NCI-H82 treated with DMSO at 0.1 percent for 48 hours (cell line): ENCODE measurements around the gene CALR.
A peak's percentile ranks its signal among the peaks of the same experiment; 100 is the strongest.
"Not testable (repeated sequence)": the region's sequence is repeated elsewhere in the genome, so short reads cannot be mapped to it uniquely, and the experiment has no call there.

ENCODE experiments used
- DNase-seq: peaks from one replicate; lab custom pipeline; 2025; ENCODE audit not compliant: unreplicated experiment; lab: John Stamatoyannopoulos, UW

CALR gene

DNA sequence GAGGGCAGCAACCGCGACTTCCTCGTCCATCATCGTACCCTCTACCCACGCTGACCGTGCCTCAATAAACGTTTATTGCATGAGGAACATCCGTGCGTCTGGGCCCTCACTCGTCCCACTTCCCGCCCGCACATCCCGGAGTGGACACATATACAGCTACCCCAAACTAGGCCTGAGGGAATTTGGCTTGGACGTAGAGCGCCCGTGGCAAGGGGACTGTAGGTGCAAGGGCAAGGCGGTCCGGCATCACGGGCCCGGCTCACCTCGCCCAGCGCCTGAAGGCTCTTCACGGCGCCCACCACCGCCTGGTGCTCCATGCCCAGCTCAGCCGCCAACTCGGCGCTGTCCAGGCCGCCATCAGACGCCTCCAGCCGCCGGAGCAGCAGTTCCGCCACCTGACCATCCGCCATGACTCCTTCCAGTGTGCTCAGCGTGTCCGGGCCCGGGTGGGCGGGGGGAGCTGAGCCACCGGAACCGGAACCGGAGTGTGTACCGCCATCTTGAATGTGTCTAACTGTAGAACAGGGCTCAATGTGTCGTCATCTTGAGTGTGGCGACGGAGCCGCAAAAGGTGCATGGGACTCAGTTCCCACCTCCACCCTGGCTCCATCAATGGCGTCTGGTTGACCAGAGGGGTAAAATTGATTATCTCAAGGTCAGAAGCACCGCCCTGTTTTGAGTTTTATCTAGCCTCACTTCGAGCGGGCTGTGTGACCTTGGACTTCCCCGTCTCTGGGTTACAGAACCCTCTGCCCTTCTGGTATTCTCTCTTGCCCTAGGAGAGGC, 4.9 kb upstream of the CALR start, which contains the start of gene FARSA:
Gene FARSA, minus strand, starts transcription at position 425 of the 786 bp plus-strand sequence. Its CDS starts 15 bp downstream, at position 410.
- peak; percentile 86 for DNase-seq

DNA sequence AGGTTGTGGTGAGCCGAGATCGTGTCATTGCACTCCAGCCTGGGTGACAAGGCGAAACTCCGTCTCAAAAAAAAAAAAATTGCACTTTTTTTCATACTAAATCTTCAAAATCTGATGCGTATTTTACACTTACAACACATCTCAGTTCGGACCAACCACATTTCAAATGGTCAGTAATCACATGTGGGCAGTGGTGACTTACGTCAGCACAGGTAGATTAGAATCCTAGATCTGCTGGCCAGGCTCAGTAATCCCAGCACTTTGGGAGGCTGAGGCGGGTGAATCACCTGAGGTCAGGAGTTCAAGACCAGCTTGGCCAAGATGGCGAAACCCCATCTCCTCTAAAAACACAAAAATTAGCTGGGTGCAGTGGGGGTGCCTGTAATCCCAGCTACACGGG, 3.3 kb upstream of the CALR start:
- no peak for DNase-seq

DNA sequence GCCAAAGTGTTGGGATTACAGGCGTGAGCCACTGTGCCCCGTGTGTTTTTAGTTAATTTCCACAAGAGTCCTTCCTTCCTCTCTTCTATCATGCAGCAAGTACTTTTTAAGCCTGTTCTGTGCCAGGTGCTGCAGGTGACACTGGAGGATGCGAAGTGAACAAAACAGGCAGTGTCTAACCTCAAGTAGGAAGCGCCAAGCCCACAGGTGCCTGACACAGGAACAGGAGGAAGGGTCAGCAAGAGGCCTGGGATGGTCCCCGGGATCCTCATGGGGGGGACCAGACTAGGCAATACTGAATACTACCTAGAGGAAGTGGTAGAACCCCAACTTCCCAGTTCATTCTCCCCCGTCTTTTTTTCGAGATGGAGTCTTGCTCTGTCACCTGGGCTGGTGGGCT, 1.8 kb upstream of the CALR start:
- no peak for DNase-seq

DNA sequence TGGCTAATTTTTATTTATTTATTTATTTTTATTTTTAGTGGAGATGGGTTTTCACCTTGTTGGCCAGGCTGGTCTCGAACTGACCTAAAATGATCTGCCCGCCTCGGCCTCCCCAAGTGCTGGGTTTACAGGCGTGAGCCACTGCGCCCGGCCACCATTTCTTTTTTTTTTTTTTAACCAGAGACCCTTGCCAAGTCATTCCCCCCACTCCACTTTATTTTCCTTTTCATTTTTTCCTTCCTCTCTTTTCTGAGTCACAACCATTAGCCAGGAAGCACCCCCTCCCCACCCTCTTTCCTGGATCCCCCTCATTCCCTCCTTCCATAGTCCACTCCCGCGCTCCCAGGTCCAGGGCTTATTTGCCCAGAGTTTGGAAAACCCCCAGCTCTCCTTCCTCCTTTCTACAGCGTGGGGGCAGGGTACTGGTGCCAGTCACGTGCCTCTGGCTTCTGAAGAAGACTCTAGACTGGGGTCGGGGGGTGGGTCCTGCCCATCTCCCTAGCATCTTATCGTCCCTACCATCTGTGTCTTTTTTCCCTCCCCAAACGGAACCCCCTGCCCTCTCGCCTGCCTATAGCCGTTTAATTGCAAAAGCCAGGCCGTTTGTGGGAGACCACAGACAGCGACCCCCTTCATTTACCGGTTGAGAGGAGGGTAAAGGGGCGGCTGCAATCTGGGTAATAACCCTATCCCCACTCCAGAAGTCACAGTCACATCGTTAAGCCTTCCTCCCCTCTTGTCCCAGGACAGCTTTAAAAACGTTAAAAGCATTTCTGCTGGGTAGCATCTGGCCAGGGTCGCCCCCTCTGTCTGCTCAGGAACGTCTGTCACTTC, 1.1 kb upstream of the CALR start:
- DNase-seq, result peak; percentile 93

DNA sequence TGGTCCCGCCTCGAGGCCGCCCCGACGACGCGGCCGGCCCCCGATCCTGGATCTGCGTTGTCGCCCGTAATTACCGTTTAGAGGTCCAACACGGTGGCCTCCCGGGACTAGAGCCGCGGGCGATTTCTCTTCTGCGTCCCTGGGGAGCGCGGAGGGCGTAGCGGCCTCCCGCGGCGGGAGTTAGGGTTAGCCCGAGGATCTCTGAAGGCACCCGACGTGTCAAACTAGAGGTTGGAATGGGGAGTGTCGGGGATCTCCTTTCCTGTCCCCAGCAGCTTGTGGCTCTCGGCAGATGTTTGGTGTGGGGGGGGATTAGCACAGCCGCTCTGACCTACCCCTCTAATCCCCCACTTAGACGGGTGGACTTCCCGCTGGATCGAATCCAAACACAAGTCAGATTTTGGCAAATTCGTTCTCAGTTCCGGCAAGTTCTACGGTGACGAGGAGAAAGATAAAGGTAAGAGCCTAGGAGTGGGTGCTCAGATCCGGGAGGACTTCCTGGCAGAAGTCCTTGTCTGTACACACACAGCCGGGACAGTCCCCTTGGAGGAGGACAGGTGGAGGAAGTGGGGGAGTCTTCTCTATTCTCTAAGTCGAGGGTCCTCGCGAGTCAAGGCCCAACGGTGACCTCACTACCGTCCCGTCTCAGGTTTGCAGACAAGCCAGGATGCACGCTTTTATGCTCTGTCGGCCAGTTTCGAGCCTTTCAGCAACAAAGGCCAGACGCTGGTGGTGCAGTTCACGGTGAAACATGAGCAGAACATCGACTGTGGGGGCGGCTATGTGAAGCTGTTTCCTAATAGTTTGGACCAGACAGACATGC, 581 bp downstream of the CALR start:
- DNase-seq, result peak; percentile 58

DNA sequence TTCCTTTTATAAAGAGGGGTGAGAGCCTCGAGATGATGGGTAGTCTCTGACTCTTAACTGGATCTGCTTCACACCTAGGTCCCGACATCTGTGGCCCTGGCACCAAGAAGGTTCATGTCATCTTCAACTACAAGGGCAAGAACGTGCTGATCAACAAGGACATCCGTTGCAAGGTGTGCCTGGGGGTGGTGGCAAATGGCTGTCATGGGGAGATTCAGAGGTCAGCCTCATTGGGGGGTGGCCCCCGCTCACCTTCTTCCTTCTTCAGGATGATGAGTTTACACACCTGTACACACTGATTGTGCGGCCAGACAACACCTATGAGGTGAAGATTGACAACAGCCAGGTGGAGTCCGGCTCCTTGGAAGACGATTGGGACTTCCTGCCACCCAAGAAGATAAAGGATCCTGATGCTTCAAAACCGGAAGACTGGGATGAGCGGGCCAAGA, 1.6 kb downstream of the CALR start:
- no peak for DNase-seq

DNA sequence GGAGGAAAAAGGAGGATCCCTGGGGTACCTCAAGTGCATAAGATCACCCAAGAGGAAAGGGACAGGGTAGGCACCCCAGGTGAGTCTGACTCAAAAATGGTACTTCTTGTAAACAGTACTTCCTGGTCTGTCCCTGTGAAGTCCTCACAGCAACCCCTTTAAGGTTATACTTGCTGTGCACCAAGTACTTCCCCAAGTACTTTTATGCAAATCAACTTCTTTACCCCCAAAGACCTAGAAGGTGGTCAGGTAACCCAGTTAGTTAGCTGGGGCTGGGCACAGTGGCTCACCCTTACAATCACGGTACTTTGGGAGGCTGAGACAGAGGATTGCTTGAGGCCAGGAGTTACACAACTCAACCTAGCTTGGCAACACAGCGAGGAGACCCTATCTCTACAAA, 2.5 kb downstream of the CALR start:
- no peak for DNase-seq

DNA sequence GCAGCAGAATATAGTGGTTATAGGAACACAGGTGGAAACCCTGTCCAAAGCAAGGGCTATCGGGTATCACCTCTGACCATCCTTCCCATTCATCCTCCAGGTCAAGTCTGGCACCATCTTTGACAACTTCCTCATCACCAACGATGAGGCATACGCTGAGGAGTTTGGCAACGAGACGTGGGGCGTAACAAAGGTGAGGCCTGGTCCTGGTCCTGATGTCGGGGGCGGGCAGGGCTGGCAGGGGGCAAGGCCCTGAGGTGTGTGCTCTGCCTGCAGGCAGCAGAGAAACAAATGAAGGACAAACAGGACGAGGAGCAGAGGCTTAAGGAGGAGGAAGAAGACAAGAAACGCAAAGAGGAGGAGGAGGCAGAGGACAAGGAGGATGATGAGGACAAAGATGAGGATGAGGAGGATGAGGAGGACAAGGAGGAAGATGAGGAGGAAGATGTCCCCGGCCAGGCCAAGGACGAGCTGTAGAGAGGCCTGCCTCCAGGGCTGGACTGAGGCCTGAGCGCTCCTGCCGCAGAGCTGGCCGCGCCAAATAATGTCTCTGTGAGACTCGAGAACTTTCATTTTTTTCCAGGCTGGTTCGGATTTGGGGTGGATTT, 5.1 kb downstream of the CALR start:
- DNase-seq, result no peak

DNA sequence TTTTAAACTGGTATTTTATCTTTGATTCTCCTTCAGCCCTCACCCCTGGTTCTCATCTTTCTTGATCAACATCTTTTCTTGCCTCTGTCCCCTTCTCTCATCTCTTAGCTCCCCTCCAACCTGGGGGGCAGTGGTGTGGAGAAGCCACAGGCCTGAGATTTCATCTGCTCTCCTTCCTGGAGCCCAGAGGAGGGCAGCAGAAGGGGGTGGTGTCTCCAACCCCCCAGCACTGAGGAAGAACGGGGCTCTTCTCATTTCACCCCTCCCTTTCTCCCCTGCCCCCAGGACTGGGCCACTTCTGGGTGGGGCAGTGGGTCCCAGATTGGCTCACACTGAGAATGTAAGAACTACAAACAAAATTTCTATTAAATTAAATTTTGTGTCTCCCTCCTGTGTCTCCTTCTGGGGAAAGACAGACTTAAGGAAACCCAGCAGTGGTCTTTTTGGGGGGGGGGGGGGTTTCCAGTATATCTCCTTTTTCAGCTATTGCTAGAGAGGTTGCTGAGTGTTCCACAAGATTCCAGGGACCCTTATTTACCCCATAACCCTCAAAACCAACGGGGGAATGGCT, 5.8 kb downstream of the CALR start:
- no peak for DNase-seq

DNA sequence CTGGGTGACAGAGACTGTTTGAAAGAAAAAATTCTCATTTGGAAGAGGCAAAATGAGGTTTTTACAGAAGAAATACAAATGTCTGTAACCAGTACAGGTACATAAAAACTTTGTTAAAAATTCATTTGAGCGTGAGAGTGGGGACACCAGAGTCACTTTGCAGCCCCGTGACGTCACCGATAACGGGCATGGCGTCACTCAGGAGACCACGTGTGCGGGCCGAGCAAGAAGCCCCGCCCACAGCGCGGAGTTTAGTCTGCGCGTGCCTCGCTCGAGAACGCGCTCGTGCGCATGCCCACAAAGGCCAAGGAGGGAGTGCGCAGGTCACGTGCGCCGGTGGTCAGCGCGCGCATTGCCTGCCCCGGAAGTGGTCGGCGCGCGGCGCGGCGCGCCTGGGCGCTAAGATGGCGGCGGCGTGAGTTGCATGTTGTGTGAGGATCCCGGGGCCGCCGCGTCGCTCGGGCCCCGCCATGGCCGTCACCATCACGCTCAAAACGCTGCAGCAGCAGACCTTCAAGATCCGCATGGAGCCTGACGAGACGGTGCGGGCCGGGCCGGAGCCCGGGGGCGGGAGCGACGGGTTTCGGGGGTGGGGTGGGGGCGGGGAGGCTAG, 7.2 kb downstream of the CALR start, which contains the start of gene RAD23A:
Gene RAD23A, plus strand, starts transcription at position 384 of the 613 bp plus-strand sequence. Its CDS starts 87 bp downstream, at position 471.
- DNase-seq, result peak; percentile 94

DNA sequence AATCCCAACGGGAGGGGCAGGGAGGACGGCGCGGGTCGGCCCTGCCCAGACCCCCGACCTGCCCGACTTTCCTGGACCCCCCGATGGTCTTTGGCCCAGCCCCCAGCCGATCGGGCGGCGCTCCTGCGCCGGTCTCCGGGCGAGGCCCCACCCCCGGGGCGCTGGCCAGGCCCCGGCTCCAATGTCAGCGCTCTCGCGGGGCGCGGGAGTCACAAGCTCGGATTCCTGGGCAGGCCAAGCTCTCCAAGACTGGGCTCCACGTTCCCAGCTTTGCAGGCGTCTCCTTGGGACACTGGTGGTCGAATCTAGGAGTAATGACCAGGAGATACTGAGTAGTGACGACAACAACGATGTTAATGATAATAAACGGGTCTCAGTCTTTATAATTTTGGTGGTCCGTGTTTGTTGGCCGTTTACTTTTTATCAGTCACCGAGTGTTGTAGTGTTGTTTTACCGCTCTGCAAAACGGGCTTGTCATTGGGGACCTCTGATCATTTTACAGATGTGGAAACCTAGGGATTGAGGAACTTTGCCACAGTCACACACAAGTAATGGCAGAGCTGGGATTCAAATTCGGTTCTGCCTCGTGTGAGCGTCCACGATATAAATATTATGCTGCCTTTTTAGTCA, 7.8 kb downstream of the CALR start:
- no peak for DNase-seq

DNA sequence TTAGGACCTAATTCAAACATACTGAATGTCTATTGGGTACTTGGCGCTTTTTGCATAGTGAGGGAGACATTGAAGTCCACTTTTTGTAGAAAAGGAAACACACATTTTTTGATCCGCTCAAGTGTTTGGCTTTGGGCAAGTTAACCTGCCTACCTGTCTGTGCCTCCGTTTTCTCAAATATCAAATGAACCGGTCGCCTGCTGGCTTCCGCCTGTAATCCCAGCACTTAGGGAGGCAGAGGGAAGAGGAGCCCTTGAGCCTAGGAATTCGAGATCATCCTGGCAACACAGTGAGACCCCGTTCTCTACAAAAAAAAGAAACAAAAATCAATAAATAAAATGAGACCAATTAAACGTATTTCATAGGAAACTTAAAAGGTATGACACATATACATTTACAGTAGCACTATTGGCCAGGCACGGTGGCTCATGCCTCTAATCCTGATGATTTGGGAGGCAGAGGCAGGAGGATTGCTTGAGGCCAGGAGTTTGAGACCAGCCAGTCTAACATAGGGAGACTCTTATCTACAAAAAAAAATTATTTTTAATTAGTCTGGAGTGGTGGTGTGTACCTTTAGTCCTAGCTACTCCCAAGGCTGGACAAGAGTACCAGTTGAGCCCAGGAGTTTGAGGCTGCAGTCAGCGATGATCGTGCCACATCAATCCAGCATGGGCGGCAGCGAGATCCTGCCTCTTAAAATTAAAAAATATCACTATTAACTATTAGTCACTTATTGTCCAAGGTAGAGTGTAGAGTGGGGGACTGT, 8.5 kb downstream of the CALR start:
- DNase-seq, result no peak

DNA sequence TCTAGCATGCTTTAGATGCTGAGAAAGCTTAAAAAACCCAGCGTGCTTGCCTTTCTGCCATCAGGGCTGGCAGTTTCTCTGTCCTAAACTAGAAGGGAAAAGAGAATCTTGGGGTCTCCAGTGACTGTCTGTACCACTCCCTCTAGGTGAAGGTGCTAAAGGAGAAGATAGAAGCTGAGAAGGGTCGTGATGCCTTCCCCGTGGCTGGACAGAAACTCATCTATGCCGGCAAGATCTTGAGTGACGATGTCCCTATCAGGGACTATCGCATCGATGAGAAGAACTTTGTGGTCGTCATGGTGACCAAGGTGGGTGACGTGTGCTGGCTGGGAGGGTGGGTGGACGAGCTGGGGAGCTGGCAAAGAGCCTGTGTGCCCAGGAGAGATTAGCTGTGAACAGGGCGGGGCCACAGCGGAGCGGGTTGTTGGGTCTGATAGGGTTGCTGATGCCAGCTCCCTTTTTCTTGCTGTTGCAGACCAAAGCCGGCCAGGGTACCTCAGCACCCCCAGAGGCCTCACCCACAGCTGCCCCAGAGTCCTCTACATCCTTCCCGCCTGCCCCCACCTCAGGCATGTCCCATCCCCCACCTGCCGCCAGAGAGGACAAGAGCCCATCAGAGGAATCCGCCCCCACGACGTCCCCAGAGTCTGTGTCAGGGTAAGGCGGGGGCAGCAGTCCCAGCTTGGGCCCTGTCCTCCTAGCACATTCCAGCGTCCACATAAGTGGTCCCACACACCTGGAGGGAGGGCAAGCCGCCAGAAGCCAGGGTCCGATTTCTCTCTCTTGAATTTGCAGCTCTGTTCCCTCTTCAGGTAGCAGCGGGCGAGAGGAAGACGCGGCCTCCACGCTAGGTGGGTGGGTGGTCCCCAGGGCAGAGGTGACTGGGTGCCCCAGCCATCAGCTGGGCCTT, 9.5 kb downstream of the CALR start:
- no peak for DNase-seq

DNA sequence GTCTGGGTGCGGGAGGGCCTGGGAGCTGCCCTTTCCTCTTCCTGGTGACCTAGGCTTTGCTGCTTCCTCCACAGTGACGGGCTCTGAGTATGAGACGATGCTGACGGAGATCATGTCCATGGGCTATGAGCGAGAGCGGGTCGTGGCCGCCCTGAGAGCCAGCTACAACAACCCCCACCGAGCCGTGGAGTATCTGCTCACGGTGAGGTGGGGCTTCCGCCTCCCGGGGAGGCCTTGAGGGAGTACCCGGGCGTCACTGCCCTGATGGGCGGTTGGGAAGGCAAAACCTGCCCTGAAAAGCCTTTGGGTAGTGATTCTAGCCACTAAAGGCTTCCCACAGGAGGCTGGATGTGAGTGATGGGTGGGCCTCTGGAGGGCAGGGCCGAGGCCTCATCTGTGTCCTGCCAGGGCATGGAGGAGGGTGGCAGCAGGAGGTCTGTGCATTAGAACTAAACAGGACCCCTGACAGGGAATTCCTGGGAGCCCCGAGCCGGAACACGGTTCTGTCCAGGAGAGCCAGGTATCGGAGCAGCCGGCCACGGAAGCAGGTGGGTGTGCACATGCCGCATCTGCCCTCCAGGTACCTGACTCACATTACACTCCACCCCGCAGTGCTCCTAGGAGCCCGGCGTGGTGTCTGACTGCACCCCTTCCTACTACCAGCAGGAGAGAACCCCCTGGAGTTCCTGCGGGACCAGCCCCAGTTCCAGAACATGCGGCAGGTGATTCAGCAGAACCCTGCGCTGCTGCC, 10.4 kb downstream of the CALR start:
- DNase-seq, result no peak

DNA sequence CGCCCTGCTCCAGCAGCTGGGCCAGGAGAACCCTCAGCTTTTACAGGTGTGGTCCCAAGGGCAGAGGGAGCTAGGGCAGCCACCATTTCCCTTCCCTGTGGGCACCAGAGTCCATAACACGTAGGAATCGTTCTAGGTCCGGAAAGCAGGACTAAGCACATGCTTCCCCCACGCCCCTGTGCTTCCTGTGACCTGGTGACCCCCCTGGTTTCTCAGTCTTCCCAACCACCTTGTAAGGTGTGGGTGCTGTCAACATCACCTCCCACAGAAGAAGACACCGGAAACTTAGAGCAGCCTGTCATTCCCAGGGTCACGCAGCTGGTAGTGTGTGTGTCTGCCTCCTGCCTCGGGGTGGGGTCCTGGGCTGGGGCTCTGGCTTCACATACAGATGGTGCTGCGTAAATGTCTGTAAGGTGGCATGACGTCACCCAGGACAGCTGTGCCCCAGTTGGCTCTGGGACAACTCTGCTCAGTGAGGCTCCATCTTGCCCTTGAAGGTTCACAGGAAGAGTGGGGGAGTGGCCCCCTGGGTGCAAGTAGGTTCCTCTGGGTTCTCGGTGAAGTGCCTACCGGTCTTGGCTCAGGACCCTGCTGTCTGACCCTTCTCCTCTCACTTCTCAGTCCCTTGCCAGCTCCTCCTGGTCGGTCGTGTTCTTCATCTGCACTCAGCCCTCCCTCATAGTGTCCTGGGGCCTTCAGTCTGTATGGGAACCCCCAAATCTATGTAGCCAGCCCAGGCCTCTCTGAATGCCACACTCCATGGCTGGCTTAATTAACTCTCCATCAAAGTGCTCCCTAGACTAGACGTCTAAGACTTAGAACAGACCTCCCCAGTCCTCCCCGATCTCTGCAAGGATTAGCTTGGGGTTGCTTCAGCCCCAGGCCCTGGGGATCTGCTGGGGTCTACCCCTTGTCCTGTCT, 11.2 kb downstream of the CALR start:
- DNase-seq, result no peak

DNA sequence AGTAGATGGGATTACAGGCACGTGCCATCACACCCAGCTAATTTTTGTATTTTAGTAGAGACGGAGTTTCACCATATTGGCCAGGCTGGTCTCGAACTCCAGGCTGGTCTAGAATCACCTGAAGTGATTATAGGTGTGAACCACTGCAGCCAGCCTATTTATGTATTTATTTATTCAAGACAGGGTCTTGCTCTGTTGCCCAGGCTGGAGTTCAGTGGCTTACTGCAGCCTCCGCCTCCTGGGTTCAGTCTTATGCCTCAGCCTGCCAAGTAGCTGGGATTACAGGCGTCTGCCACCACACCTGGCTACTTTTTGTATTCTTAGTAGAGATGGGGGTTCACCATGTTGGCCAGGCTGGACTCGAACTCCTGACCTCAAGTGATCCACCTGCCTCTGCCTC, 13.6 kb downstream of the CALR start:
- not testable (repeated sequence) for DNase-seq
